Measurements from ENCODE around the gene ADSL. TPM values are rescaled to one million over a fixed set of nuclear protein-coding genes. Genes with fewer than 3 reads are reported as not detected.

ADSL gene
- total and polyA plus RNA-seq, 2 experiments from 2014 or later: 72.5 to 123 TPM

GRCh38 chr22:40432625-40433024 lies 86.3 kb downstream of the ADSL start:
- Histone ChIP-seq H3K27ac (no peak overlapping the region), H3K9me3 (ENCODE audit: low read depth) (no peaks in the 10 kb centered on the region), H3K9me2 (ENCODE audit: insufficient read depth) (no peaks in the 10 kb centered on the region), H4K20me1 (ENCODE audit: insufficient read depth) (no peaks in the 10 kb centered on the region), H2AFZ (no peak overlapping the region), H3K4me1 (ENCODE audit: insufficient read depth) (peaks cover 15% of the 10 kb centered on the region), H3K36me3 (ENCODE audit: low read depth) (peaks cover 15% of the 10 kb centered on the region), H3K4me2 (ENCODE audit: unreplicated experiment) (no peak overlapping the region), H3K79me2 (ENCODE audit: insufficient read depth) (peaks cover 87% of the 10 kb centered on the region), H3K4me3 (no peak overlapping the region), H3K9ac (no peak overlapping the region), H3K27me3 (replicated peaks; ENCODE audit: insufficient read depth) (no peaks in the 10 kb centered on the region), H3F3A (ENCODE audit: insufficient read depth) (peaks cover 19% of the 10 kb centered on the region; the same call in 1 of the 2 replicates)
- 100% methylated on average over 2 of the region's 2 CpGs for WGBS, 2 experiments (ENCODE audit: low coverage in 1 of 2, low lambda C conversion rate in 2 of 2, missing lambda C conversion rate in 2 of 2)
- DNase-seq: no peak
- in situ Hi-C loops (cut with MboI): loop anchor here (25.0 kb wide), 1 partner anchor 205 kb away; the partner anchor contains the start of gene MRTFA
- TF ChIP-seq EZH2phosphoT487 (IDR thresholded peaks at IDR 0.05; ENCODE audit: insufficient read depth, low read depth) (no peak), EZH2 (IDR thresholded peaks at IDR 0.05; ENCODE audit: insufficient read depth, poor library complexity, severe bottlenecking) (no peak)

- Histone ChIP-seq H3K27me3 (replicated peaks; ENCODE audit: insufficient read depth) (no peaks in the 10 kb centered on the region), H3K4me2 (ENCODE audit: unreplicated experiment) (no peak overlapping the region), H3K9me2 (ENCODE audit: insufficient read depth) (no peaks in the 10 kb centered on the region), H3K4me3 (no peak overlapping the region), H3F3A (ENCODE audit: insufficient read depth) (peaks cover 19% of the 10 kb centered on the region; the same call in 1 of the 2 replicates), H3K9me3 (ENCODE audit: low read depth) (no peaks in the 10 kb centered on the region), H2AFZ (no peak overlapping the region), H3K27ac (no peak overlapping the region), H4K20me1 (ENCODE audit: insufficient read depth) (no peaks in the 10 kb centered on the region), H3K36me3 (ENCODE audit: low read depth) (peaks cover 15% of the 10 kb centered on the region), H3K4me1 (ENCODE audit: insufficient read depth) (peaks cover 22% of the 10 kb centered on the region), H3K79me2 (ENCODE audit: insufficient read depth) (peaks cover 89% of the 10 kb centered on the region), H3K9ac (no peak overlapping the region)
- WGBS, 2 experiments (ENCODE audit: low coverage in 1 of 2, low lambda C conversion rate in 2 of 2, missing lambda C conversion rate in 2 of 2): 42 to 48% methylated on average over 3 of the region's 3 CpGs
- TF ChIP-seq EZH2phosphoT487 (IDR thresholded peaks at IDR 0.05; ENCODE audit: insufficient read depth, low read depth): no peak
- in situ Hi-C loops (cut with MboI): loop anchor here (25.0 kb wide), 1 partner anchor 204 kb away; the partner anchor contains the start of gene MRTFA
- no peak for DNase-seq
These were observed 87.3 kb downstream of the ADSL start for GRCh38 chr22:40433416-40434090.

DNA sequence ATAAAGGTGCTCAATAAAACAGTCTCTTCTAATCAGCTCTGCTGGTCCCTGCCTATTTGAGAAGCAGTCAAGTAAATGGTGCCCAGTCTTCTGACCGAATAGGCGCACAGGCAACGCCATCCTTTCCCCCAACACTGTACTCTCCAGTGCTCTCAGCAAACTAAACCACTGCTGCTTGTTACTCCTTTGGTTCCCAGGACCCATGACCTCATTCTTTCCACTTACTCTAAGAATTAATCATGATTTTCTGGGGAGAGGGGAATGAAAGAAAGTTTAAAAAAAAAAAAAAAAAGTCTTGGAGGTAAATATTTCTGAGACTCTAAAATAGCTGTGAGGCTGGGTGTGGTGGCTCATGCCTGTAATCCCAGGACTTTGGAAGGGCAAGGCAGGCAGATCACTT lies 87.8 kb downstream of the ADSL start:
- Histone ChIP-seq H3K4me3 (no peak overlapping the region), H3F3A (ENCODE audit: insufficient read depth) (peaks cover 19% of the 10 kb centered on the region; the same call in 1 of the 2 replicates), H3K27me3 (replicated peaks; ENCODE audit: insufficient read depth) (no peaks in the 10 kb centered on the region), H3K36me3 (ENCODE audit: low read depth) (peaks cover 10% of the 10 kb centered on the region), H3K4me1 (ENCODE audit: insufficient read depth) (peaks cover 22% of the 10 kb centered on the region), H3K9me2 (ENCODE audit: insufficient read depth) (no peaks in the 10 kb centered on the region), H2AFZ (no peak overlapping the region), H3K9me3 (ENCODE audit: low read depth) (no peaks in the 10 kb centered on the region), H3K27ac (peak overlapping the region; percentile 12; the same call in 1 of the 2 replicates), H3K9ac (no peak overlapping the region), H3K4me2 (ENCODE audit: unreplicated experiment) (no peak overlapping the region), H3K79me2 (ENCODE audit: insufficient read depth) (peaks cover 89% of the 10 kb centered on the region), H4K20me1 (ENCODE audit: insufficient read depth) (no peaks in the 10 kb centered on the region)
- peak; percentile 57 for DNase-seq
- no peak for TF ChIP-seq EZH2 (IDR thresholded peaks at IDR 0.05; ENCODE audit: insufficient read depth, poor library complexity, severe bottlenecking)
- TF ChIP-seq EZH2phosphoT487 (IDR thresholded peaks at IDR 0.05; ENCODE audit: insufficient read depth, low read depth): no peak
- in situ Hi-C loops (cut with MboI): loop anchor here (25.0 kb wide), 1 partner anchor 203 kb away; the partner anchor contains the start of gene MRTFA
- 75 to 79% methylated on average over 3 of the region's 3 CpGs for WGBS, 2 experiments (ENCODE audit: low coverage in 1 of 2, low lambda C conversion rate in 2 of 2, missing lambda C conversion rate in 2 of 2)

GRCh38 chr22:40434745-40435144 lies 88.4 kb downstream of the ADSL start:
- no peak for DNase-seq
- 85 to 89% methylated on average over 5 of the region's 5 CpGs for WGBS, 2 experiments (ENCODE audit: low coverage in 1 of 2, low lambda C conversion rate in 2 of 2, missing lambda C conversion rate in 2 of 2)
- 0 out of 2 replicates have a peak, but pooled peaks cover 4% of the 10 kb centered on the region for H3K36me3 ChIP-seq (ENCODE audit: low read depth)
- H3F3A ChIP-seq (ENCODE audit: insufficient read depth): peaks cover 19% of the 10 kb centered on the region; the same call in 1 of the 2 replicates
- H3K27ac ChIP-seq: no peak overlapping the region
- no peak overlapping the region for H3K9ac ChIP-seq
- H3K9me3 ChIP-seq (ENCODE audit: low read depth): no peaks in the 10 kb centered on the region
- in situ Hi-C loops (cut with MboI): loop anchor here (25.0 kb wide), 1 partner anchor 203 kb away; the partner anchor contains the start of gene MRTFA
- no peak overlapping the region for H2AFZ ChIP-seq
- H4K20me1 ChIP-seq (ENCODE audit: insufficient read depth): no peaks in the 10 kb centered on the region
- peaks cover 22% of the 10 kb centered on the region for H3K4me1 ChIP-seq (ENCODE audit: insufficient read depth)
- H3K4me3 ChIP-seq: no peak overlapping the region
- no peaks in the 10 kb centered on the region for H3K27me3 ChIP-seq (replicated peaks; ENCODE audit: insufficient read depth)
- TF ChIP-seq EZH2 (IDR thresholded peaks at IDR 0.05; ENCODE audit: insufficient read depth, poor library complexity, severe bottlenecking): no peak
- no peak for TF ChIP-seq EZH2phosphoT487 (IDR thresholded peaks at IDR 0.05; ENCODE audit: insufficient read depth, low read depth)
- H3K9me2 ChIP-seq (ENCODE audit: insufficient read depth): no peaks in the 10 kb centered on the region
- no peak overlapping the region for H3K4me2 ChIP-seq (ENCODE audit: unreplicated experiment)
- peaks cover 89% of the 10 kb centered on the region for H3K79me2 ChIP-seq (ENCODE audit: insufficient read depth)

Data from GM23248 (cell line).